Thoracic aorta (tissue), 2 donors: ENCODE measurements around the gene HOXB6. TPM values are rescaled to one million over a fixed set of nuclear protein-coding genes. Genes with fewer than 3 reads are reported as not detected.

Experiments
- ATAC-seq: fragments of 150-250 bp; one replicate; pipeline ENCODE4 v1.8.0; 2017; ENCODE audit warnings: low read depth; ENCODE audit not compliant: insufficient number of reproducible peaks, low FRiP score
- DNase-seq: peaks from one replicate; pipeline ENCODE4 v3.0.0-alpha.2; 2020; ENCODE audit warnings: low spot score
- H3K27ac ChIP-seq, 2 donors: fragments of 200-600 bp; sonication (generic); 1 replicate in 1 of 2; 2 replicates in 1 of 2; pipeline ENCODE4 v1.5.1; 2016; ENCODE audit warnings: mild to moderate bottlenecking in 2 of 2, moderate library complexity in 2 of 2
- H3K27me3 ChIP-seq: fragments of 200-600 bp; sonication (generic); replicated peaks from 2 replicates; pipeline ENCODE4 v1.6.0; 2016; ENCODE audit warnings: mild to moderate bottlenecking; ENCODE audit not compliant: insufficient read depth
- H3K36me3 ChIP-seq: fragments of 200-600 bp; sonication (generic); one replicate; pipeline ENCODE4 v1.5.1; 2016
- H3K4me1 ChIP-seq, 2 donors: fragments of 200-600 bp; sonication (generic); 1 replicate in 1 of 2; 2 replicates in 1 of 2; pipeline versions ENCODE4 v1.5.1 to v1.6.0; 2016; ENCODE audit warnings: low read depth in 2 of 2, mild to moderate bottlenecking in 1 of 2; ENCODE audit not compliant: control insufficient read depth in 1 of 2
- H3K4me3 ChIP-seq: fragments of 200-600 bp; sonication (generic); 2 replicates; pipeline ENCODE4 v1.5.1; 2016; ENCODE audit warnings: mild to moderate bottlenecking
- H3K9me3 ChIP-seq: fragments of 200-600 bp; sonication (generic); 2 replicates; pipeline ENCODE4 v1.5.1; 2016
- CTCF ChIP-seq: fragments of 200-600 bp; sonication (generic); IDR thresholded peaks from one replicate; pipeline ENCODE4 v1.5.1; 2019; ENCODE audit warnings: antibody characterized with exemption
- total RNA-seq, 2 donors: library from RNA; depleted of rRNA; stranded (reverse); fragments of >200 nt; gene quantifications; one replicate each; pipeline versions ENCODE4 v1.1.0 to v1.2.3, GENCODE V29; 2016

Gene HOXB6
- total RNA-seq, 2 donors from 2014 or later: 4.2 to 9.9 TPM

DNA sequence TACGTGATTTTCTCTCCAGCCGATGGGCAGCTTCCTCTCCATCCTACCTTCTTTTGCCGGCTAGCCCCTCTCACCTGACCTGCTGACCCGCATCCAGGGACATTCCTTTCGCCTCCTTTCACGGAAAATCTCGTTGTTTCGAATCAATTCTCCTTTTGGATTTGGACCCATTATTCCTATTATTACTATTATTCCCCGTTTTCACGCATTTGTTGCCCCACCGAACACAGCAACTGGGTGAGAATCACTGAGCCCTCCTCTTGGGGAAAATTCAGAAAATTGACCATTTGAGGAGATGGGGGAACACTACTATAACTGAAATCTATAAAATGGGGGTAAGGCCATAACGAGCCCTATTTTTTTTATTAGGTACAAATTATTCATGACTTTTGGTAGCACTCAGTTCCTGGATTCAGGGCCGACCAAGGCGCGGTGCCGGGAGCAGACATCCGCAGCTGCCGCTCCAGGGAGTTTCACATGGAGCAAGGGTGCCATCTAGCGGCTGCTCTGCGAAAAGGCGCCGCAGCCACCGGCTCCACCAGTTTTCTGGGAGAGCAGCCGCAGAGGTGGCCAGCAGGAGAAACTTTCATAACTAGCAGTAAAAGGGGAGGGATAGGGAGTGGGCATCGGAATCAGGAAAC, 13.6 kb upstream of the HOXB6 start:
- ATAC-seq: peak; percentile 68
- Histone ChIP-seq H3K36me3 (no peaks in the 10 kb centered on the region), H3K27me3 (peaks cover 33% of the 10 kb centered on the region), H3K4me1 (peaks cover 0 to 18% of the 10 kb centered on the region in 2 donors), H3K27ac (no peak overlapping the region), H3K9me3 (no peaks in the 10 kb centered on the region), H3K4me3 (no peak overlapping the region)
- peak; percentile 95 for TF ChIP-seq CTCF
- peak; percentile 53 for DNase-seq

DNA sequence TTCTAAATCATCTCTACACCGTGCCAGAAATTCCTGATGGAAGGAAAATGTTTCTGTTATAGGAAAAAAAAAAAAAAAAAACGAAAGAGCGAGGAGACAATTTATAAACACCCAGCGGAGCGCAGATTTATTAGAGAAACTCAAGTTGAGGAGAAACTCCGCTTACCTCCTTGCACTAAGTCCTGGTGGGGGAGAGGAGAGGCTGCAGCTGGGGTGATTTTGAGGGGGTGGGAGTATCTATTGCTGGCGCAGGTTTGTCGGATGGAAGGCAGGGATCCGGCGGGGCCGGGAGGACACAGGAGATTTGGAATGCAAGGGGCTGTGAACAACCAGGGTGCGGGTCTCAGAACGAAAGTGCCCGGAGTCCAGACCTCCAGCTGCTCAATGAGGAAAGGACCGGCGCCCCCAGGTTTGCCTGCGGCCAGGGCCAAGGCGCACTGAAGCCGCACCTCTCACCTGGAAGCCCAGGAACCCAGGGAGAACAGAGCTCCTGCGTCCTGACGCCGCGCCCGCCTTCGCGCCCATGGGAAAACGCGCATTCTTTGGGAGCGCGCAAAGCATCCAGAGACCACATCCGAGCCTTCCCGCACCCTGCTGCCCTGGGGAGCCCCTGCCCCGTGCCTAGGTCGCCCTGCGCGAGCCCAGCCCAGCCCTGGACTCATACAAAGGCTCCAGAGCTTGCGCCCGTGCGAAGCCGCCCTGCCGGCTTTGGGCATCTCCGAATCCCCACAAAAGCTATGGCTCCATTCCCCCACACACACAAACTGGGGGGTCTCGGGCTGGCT, 12.9 kb upstream of the HOXB6 start:
- no peak overlapping the region for H3K27ac ChIP-seq
- no peak overlapping the region for H3K4me3 ChIP-seq
- ATAC-seq: no peak
- peaks cover 1 to 20% of the 10 kb centered on the region in 2 donors for H3K4me1 ChIP-seq
- H3K36me3 ChIP-seq: no peaks in the 10 kb centered on the region
- H3K9me3 ChIP-seq: no peaks in the 10 kb centered on the region
- no peak for DNase-seq
- peaks cover 33% of the 10 kb centered on the region for H3K27me3 ChIP-seq
- no peak for TF ChIP-seq CTCF

- peaks cover 4 to 27% of the 10 kb centered on the region in 2 donors for H3K4me1 ChIP-seq
- no peak for ATAC-seq
- no peak for TF ChIP-seq CTCF
These were observed 12.1 kb upstream of the HOXB6 start for GRCh38 chr17:48616717-48617470.

DNA sequence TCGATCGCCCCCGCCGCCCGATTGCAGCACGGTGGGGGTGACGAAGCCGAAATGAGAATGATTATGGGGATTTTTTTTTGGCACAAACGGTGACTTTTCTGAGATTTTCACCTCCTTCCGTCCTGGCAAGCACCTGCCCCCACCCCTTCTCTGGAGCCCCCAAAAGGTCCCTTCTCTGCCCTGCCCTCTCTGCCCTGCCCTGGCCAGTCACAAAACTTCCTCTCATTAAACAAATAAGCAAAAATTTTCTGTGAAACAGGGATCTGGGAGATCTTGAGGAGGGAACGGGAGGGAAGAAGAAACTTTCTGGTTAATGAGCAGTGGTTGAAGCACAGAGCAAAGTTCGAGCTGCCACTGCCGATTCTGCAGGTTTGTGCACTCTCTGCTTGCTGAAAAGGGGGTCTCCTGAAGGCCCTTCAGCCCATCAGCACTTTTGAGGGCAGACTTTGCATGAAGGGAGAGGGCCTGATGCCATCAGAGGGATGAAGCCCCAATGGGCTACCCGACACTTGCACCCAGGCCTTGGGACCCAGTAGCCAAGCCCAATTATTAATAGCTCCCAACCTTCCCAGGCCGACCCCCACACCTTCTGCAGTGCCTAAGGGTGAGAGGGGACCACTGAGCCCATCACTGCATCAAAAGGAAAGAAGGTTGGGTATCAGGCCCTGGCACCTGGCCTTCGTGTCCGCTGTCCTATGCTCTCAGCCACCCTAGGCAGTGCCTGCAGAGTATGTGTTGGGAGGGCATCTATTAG, 11.4 kb upstream of the HOXB6 start:
- TF ChIP-seq CTCF: no peak
- Histone ChIP-seq H3K36me3 (no peaks in the 10 kb centered on the region), H3K4me1 (peaks cover 4 to 35% of the 10 kb centered on the region in 2 donors), H3K27ac (no peak overlapping the region), H3K9me3 (no peaks in the 10 kb centered on the region), H3K27me3 (peaks cover 31% of the 10 kb centered on the region), H3K4me3 (no peak overlapping the region)
- ATAC-seq: no peak
- no peak for DNase-seq

More at GRCh38 chr17:48616717-48617470, 12.1 kb upstream of the HOXB6 start:
- H3K36me3 ChIP-seq: no peaks in the 10 kb centered on the region
- peaks cover 33% of the 10 kb centered on the region for H3K27me3 ChIP-seq
- no peak overlapping the region for H3K4me3 ChIP-seq
- no peaks in the 10 kb centered on the region for H3K9me3 ChIP-seq
- DNase-seq: no peak
- no peak overlapping the region for H3K27ac ChIP-seq
